Amygdala (tissue), 56 donors: ENCODE data around the gene PLEKHB1.
"Not testable (repeated sequence)": the region's sequence is repeated elsewhere in the genome, so short reads cannot be mapped to it uniquely, and the experiment has no call there.

ENCODE experiments used
- DNase-seq, 56 donors: peaks; one replicate each; lab custom pipeline; 2025; lab: John Stamatoyannopoulos, UW

Gene PLEKHB1

DNA sequence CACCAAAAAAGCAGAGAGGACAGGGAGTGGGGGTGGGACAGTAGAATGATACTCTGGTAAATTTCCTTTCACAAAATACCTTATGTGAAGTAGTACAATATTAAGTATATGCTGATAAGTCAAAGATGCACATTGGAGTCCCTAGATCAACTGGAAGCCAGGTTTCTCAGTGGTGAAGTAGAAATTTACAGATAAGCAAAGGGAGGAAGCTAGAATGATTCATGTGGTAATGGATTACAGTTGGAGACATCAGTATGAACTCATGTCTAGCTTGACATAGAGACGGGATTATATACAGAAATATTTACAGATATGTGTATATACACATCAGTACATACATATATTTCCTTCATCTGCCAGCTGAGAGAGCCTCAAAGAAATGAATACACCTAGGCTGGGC, 21.5 kb downstream of the PLEKHB1 start:
- DNase-seq: no peak

DNA sequence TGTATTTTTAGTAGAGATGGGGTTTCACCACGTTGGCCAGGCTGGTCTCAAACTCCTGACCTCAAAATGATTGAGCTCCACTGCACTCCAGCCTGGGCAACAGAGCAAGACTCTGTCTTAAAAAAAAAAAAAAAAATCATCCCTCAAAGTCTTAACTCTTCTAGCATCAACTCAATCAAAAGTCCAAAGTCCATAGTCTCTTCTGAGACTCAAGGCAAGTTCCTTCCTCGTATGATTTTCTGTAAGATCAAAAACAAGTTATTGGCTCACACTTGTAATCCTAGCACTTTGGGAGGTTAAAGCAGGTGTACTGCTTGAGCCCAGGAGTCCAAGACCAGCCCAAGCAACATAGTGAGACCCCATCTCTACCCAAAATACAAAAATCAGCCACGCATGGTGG, 24.4 kb downstream of the PLEKHB1 start:
- DNase-seq: no peak

DNA sequence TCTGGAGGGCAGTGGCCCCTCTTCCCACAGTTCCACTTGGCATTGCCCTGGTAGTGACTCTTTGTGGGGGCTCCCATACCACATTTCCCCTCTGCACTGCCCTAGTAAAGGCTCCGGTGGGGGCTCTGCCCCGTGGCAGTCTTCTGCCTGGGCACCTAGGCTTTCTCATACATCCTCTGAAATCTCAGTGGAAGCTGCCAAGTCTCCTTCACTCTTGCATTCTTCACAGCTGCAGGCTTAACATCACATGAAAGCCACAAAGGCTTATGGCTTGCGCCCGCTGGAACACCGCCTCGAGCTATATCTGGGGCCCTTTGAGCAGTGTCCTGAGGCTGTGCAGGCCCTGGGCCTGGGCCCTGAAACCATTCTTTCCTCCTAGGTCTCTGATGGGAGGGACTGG, 25.3 kb downstream of the PLEKHB1 start:
- DNase-seq: no peak

DNA sequence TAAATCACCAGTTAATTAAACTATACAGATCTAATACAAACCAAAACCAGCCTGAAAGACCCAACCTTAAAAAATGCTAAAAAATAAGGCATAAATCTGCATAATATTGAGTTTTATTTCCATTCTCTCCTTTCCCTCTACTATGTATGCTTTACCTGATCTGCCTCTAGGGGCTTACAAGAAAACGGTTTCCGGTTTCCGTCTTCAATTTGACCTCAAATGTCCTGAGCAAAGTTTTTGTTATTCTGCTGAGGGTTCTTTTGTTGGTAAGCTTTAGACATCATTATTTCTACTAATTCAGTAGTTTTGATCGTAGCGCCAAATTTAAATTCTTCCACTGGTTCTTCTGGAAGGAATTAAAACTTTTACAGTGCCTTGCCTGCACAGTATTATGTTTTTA, 30.2 kb downstream of the PLEKHB1 start:
- DNase-seq: not testable (repeated sequence)

DNA sequence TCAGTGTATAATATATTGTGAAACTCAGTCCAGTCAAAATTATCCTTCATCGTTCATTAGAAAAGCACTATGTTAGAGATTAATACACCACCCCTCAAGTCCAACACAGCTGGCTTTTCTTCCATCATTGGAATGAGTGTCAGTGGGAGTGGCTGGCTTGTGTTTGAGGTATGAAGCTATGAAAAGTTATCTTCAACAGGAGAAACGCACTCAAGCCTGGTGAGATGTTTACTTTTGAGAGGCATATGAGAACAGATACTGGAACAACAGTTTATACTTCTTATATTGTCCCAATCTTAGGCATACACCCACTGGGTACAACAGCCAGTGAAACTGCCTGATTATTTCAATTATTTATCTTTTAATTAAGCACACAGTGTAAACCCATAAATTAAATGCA, 34.3 kb downstream of the PLEKHB1 start:
- DNase-seq: no peak

DNA sequence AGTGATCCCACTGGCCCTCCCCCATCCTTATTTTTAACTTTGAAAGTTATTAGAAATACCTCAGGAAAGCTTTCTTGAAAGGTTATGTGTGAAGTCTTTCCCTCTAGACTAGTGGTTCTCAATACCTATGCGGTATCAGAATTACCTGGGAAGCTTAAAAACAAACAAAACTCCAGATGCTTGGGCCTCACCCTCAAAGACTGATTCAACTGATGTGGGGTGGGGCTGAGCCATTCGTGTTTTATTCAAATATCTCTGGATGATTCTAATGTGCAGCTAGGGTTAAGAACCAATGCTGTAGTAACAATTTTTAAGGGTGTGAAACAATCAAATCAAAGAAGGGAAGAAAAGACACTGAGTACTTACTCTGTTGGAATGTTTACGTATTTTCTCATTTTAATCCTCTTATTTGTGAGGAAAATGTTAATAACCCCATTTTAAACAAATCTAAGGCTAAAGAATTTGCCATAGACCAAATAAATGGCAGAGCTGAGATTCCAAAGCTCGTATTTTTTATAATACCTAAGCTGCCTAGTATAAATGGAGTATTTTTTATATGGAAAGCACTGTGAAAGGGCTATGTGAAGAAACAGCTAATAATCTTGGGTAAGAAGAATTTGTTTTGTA, 47.6 kb downstream of the PLEKHB1 start:
- no peak for DNase-seq

DNA sequence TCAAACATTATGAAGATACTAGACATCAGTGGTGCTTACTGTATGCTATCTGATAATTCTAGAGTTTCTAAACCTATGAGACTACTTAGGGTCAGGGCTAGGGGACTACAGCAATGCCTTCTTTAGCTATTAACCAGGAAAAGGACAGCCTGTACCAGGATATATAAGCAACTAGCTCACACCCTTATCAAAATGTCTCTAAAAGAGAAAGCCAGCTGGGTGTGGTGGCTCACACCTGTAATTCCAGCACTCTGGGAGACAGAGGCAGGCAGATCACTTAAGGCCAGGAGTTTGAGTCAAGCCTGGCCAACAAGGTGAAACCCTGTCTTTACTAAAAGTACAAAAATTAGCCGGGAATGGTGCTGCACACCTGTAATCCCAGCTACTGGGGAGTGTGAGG, 58.7 kb downstream of the PLEKHB1 start:
- no peak for DNase-seq

DNA sequence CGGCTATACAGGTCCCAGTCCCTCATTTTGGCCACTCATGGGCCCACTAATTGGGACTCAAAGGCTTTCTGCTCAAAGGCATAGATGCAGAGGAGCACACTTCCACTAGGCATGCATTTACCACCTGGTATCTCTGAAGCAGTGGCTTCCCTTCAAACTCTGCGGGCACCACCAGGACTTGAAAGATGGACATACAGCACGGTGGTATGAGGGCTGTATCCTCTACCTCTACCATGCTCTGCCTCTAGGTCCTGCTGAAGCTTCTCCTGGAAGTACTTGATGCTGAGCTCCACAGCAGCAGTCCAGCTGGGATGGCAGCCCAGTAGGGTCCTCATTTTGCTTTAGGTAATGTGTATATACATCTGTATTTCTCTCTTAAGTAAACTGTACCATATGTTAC, 64.6 kb downstream of the PLEKHB1 start:
- no peak for DNase-seq
